K562 treated with DMSO at 1 percent for 4 hours (cell line): ENCODE data around the gene LANCL3. TPM values are rescaled to one million over a fixed set of nuclear protein-coding genes. Genes with fewer than 3 reads are reported as not detected.

Experiments
- total RNA-seq: library from RNA; unstranded; fragments of 300-600 nt; gene quantifications from 2 replicates; pipeline ENCODE4 v1.2.3, GENCODE V29; 2022; ENCODE audit not compliant: insufficient read depth

Gene LANCL3
- total RNA-seq = 1.7 and 2.8 TPM in 2 replicates

DNA sequence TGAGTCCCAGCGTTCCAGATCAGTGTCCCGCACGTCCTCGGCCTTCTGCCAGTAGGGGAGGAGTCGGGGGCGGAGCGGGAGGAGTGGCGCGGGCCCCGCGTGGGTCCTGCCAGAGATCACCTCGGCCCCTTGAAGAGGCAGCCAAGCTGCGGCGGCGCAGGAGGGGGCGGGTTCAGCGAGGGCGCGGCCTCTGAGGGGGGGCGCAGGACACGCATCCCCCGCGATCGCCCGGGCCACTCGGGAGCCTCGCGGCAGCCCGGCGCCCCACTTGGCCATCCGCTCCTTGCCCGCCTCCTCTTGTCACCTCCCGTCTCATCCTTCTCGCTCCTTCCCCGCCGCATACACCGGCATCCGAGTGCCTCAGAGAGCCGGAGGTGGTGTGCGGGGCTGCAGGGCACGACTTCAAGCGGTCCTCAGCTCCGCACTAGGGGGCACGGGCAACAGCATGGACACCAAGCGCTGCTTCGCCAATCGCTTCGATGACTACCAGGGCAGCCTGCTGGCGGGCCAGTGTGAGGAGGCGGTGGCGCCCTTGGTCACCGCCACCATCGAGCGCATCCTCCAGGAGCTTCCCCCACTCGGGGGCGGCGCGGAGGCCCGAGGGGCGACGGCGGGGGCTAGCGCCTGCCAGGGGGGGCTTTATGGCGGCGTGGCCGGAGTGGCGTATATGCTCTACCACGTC is at the start of gene LANCL3:
TSS of gene LANCL3 (plus strand) at position 236 of the 682 bp plus-strand sequence. CDS start at position 446, 210 bp downstream.

DNA sequence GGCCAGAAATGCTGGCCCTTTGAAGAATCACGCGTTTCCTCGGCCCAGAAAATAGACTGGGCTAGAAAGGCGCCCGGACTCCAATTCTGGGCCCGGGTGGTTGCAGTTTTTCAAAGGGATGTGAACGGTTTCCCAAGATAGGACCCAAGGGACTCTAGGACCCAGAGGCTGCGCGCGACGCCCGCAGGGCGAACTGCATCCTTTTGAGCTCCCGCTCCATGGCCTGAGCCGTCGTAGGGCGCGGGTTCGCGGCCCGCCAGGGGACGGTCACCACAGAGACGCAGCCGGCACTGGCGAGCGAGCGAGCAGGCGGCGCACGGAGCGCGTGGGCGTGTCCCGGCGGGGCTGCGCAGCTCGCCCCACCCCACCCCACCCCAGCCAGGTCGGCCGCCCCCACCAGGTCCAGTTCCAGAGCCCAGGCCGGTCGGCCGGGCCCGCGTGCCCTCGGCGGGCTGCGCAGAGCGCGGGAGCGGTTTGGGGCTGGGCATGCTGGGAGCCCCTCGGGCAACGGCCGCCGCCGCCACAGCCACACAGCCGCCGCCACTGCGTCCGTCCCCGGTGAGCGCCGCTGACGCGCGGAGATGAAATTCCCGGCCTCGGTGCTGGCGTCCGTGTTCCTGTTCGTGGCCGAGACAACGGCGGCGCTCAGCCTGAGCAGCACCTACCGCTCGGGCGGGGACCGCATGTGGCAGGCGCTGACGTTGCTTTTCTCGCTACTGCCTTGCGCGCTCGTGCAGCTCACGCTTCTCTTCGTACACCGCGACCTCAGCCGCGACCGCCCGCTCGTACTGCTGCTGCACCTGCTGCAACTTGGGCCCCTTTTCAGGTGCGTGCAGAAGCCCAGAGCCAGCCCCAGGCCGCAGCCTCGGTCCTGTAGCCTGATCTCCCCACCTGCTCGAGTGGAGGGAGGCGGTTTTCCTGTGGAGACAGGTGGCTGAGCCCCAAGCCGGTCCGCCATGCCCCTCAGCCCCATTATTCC is 114.2 kb downstream of the LANCL3 start, which contains the start of gene XK:
TSS of gene XK (plus strand) at position 411 of the 979 bp plus-strand sequence. CDS start at position 582, 171 bp downstream.

Other genes with a start within 250 kb of the LANCL3 start
- gene PRRG1, start 222.3 kb upstream of the LANCL3 start, total RNA-seq = 2.1 and 2.7 TPM in 2 replicates
- 11.9 and 13.8 TPM in 2 replicates for gene XK, start 114.1 kb downstream of the LANCL3 start, total RNA-seq
- gene CYBB, start 208.4 kb downstream of the LANCL3 start, total RNA-seq = 1.1 and 1.4 TPM in 2 replicates